Measurements from ENCODE around the gene TSPAN2. TPM values are rescaled to one million over a fixed set of nuclear protein-coding genes. Genes with fewer than 3 reads are reported as not detected.

The TSPAN2 gene
- total and polyA plus RNA-seq, 4 donors: 0.13 to 1.5 (median 0.30) TPM

DNA sequence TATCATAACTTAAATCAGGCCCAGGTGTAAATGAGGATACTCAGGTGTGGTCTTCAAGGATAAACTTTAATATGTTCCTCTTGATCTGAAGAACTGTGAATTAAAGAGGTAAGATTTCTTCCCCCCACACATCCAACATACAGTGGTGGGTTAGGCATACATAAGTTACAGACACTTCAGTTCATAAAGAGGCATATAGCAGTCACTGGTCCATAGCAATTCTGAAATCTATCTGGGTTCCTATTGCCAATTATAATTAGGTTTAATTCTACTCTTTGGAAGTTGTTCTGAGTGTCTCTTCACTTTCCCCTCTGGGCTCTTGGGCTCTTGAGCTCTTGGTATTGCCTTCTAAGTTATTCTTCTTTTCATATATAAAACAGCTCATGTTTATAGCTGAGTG lies 32.5 kb upstream of the TSPAN2 start:
- TF ChIP-seq YY1 (IDR thresholded peaks at IDR 0.05) (no peak), GABPA (IDR thresholded peaks at IDR 0.05 in 1 of 2, conservative IDR thresholded peaks at IDR 0.05 in 1 of 2) (no peak), JUND (IDR thresholded peaks at IDR 0.05) (no peak)
- TF ChIP-seq, protein P1, sequence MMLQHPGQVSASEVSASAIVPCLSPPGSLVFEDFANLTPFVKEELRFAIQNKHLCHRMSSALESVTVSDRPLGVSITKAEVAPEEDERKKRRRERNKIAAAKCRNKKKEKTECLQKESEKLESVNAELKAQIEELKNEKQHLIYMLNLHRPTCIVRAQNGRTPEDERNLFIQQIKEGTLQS (IDR thresholded peaks at IDR 0.05): no peak
- TF ChIP-seq, protein P2, sequence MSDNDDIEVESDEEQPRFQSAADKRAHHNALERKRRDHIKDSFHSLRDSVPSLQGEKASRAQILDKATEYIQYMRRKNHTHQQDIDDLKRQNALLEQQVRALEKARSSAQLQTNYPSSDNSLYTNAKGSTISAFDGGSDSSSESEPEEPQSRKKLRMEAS (IDR thresholded peaks at IDR 0.05): no peak
- TF ChIP-seq, protein P3, sequence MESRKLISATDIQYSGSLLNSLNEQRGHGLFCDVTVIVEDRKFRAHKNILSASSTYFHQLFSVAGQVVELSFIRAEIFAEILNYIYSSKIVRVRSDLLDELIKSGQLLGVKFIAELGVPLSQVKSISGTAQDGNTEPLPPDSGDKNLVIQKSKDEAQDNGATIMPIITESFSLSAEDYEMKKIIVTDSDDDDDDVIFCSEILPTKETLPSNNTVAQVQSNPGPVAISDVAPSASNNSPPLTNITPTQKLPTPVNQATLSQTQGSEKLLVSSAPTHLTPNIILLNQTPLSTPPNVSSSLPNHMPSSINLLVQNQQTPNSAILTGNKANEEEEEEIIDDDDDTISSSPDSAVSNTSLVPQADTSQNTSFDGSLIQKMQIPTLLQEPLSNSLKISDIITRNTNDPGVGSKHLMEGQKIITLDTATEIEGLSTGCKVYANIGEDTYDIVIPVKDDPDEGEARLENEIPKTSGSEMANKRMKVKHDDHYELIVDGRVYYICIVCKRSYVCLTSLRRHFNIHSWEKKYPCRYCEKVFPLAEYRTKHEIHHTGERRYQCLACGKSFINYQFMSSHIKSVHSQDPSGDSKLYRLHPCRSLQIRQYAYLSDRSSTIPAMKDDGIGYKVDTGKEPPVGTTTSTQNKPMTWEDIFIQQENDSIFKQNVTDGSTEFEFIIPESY (IDR thresholded peaks at IDR 0.05): no peak
- no peaks in the 10 kb centered on the region for H3K36me3 ChIP-seq (ENCODE audit: control insufficient read depth in 4 of 4, insufficient read depth in 3 of 4, low read depth in 1 of 4, low read length in 3 of 4)
- H3K9me3 ChIP-seq (ENCODE audit: control insufficient read depth in 4 of 4, low read length in 3 of 4): peaks cover 2 to 12% (median 6%) of the 10 kb centered on the region in 4 donors
- H3K27me3 ChIP-seq (ENCODE audit: control insufficient read depth in 4 of 4, insufficient read depth in 4 of 4, low read length in 3 of 4): peaks cover 0 to 9% (median 0%) of the 10 kb centered on the region in 4 donors
- H3K27ac ChIP-seq (ENCODE audit: low read depth in 1 of 2, low read length in 2 of 2): no peak overlapping the region
- no peak overlapping the region for H3K9ac ChIP-seq (ENCODE audit: low read depth in 1 of 2, low read length in 2 of 2)
- no peak overlapping the region for H3K4me3 ChIP-seq (ENCODE audit: low read depth in 1 of 3, low read length in 3 of 3)
- no peaks in the 10 kb centered on the region for H3K4me1 ChIP-seq (ENCODE audit: control insufficient read depth in 4 of 4, insufficient read depth in 4 of 4, low read length in 3 of 4)
- DNase-seq (ENCODE audit: low spot score): no peak

DNA sequence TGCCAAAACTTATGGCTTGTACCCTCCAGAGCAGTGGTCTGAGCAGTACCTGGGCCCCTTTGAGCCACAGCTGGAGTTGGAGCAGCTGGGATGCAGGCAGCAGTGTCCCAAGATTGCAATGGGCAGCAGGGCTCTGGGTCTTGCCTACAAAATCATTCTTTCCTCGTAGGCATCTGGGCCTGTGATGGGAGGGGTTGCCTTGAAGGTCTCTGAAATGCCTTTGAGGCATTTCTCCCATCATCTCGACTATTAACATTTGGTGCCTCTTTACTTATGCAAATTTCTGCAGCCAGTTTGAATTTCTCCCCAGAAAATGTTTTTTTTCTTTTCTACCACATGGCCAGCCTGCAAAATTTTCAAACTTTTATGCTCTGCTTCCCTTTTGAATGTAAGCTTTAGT lies 31.0 kb upstream of the TSPAN2 start:
- no peak overlapping the region for H3K9ac ChIP-seq (ENCODE audit: low read depth in 1 of 2, low read length in 2 of 2)
- no peak for DNase-seq (ENCODE audit: low spot score)
- H3K4me3 ChIP-seq (ENCODE audit: low read depth in 1 of 3, low read length in 3 of 3): no peak overlapping the region
- WGBS: 68% methylated on average over 2 of the region's 2 CpGs
- H3K27me3 ChIP-seq (ENCODE audit: control insufficient read depth in 4 of 4, insufficient read depth in 4 of 4, low read length in 3 of 4): peaks cover 0 to 9% (median 0%) of the 10 kb centered on the region in 4 donors
- no peak overlapping the region for H3K27ac ChIP-seq (ENCODE audit: low read depth in 1 of 2, low read length in 2 of 2)
- no peaks in the 10 kb centered on the region for H3K36me3 ChIP-seq (ENCODE audit: control insufficient read depth in 4 of 4, insufficient read depth in 3 of 4, low read depth in 1 of 4, low read length in 3 of 4)
- TF ChIP-seq RAD21 (IDR thresholded peaks at IDR 0.05) (no peak), EGR1 (IDR thresholded peaks at IDR 0.05; ENCODE audit: low read depth in 2 of 2) (no peak), JUND (IDR thresholded peaks at IDR 0.05) (no peak), HNF4G (IDR thresholded peaks at IDR 0.05) (no peak), NR2F2 (IDR thresholded peaks at IDR 0.05) (no peak), FOXA2 (IDR thresholded peaks at IDR 0.05) (no peak), TAF1 (conservative IDR thresholded peaks at IDR 0.05) (no peak), RXRA (IDR thresholded peaks at IDR 0.05) (no peak), SP1 (IDR thresholded peaks at IDR 0.05) (no peak), YY1 (IDR thresholded peaks at IDR 0.05) (no peak), GABPA (IDR thresholded peaks at IDR 0.05 in 1 of 2, conservative IDR thresholded peaks at IDR 0.05 in 1 of 2) (no peak), HNF4A (conservative IDR thresholded peaks at IDR 0.05) (no peak)
- TF ChIP-seq, protein P1 (IDR thresholded peaks at IDR 0.05): no peak
- TF ChIP-seq, protein P4, sequence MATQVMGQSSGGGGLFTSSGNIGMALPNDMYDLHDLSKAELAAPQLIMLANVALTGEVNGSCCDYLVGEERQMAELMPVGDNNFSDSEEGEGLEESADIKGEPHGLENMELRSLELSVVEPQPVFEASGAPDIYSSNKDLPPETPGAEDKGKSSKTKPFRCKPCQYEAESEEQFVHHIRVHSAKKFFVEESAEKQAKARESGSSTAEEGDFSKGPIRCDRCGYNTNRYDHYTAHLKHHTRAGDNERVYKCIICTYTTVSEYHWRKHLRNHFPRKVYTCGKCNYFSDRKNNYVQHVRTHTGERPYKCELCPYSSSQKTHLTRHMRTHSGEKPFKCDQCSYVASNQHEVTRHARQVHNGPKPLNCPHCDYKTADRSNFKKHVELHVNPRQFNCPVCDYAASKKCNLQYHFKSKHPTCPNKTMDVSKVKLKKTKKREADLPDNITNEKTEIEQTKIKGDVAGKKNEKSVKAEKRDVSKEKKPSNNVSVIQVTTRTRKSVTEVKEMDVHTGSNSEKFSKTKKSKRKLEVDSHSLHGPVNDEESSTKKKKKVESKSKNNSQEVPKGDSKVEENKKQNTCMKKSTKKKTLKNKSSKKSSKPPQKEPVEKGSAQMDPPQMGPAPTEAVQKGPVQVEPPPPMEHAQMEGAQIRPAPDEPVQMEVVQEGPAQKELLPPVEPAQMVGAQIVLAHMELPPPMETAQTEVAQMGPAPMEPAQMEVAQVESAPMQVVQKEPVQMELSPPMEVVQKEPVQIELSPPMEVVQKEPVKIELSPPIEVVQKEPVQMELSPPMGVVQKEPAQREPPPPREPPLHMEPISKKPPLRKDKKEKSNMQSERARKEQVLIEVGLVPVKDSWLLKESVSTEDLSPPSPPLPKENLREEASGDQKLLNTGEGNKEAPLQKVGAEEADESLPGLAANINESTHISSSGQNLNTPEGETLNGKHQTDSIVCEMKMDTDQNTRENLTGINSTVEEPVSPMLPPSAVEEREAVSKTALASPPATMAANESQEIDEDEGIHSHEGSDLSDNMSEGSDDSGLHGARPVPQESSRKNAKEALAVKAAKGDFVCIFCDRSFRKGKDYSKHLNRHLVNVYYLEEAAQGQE (IDR thresholded peaks at IDR 0.05): no peak
- TF ChIP-seq, protein P3 (IDR thresholded peaks at IDR 0.05): no peak
- TF ChIP-seq, protein P5, sequence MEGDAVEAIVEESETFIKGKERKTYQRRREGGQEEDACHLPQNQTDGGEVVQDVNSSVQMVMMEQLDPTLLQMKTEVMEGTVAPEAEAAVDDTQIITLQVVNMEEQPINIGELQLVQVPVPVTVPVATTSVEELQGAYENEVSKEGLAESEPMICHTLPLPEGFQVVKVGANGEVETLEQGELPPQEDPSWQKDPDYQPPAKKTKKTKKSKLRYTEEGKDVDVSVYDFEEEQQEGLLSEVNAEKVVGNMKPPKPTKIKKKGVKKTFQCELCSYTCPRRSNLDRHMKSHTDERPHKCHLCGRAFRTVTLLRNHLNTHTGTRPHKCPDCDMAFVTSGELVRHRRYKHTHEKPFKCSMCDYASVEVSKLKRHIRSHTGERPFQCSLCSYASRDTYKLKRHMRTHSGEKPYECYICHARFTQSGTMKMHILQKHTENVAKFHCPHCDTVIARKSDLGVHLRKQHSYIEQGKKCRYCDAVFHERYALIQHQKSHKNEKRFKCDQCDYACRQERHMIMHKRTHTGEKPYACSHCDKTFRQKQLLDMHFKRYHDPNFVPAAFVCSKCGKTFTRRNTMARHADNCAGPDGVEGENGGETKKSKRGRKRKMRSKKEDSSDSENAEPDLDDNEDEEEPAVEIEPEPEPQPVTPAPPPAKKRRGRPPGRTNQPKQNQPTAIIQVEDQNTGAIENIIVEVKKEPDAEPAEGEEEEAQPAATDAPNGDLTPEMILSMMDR (IDR thresholded peaks at IDR 0.05; ENCODE audit: low read depth, low read length, missing input control): no peak
- H3K9me3 ChIP-seq (ENCODE audit: control insufficient read depth in 4 of 4, low read length in 3 of 4): peaks cover 2 to 12% (median 6%) of the 10 kb centered on the region in 4 donors
- H3K4me1 ChIP-seq (ENCODE audit: control insufficient read depth in 4 of 4, insufficient read depth in 4 of 4, low read length in 3 of 4): no peaks in the 10 kb centered on the region

All from liver (tissue), 9 donors.